ENCODE measurements around the gene FCGR3A.

FCGR3A gene

GRCh38 chr1:161501234-161501633 is 48.4 kb downstream of the FCGR3A start:
- TF ChIP-seq MYC (IDR thresholded peaks at IDR 0.05; ENCODE audit: low read depth, low read length) (no peak), POLR2A (IDR thresholded peaks at IDR 0.05; ENCODE audit: extremely low read depth, insufficient read length) (no peak)
- H3K4me3 ChIP-seq (ENCODE audit: low read depth, low read length) = no peak overlapping the region
- no peak for DNase-seq (ENCODE audit: low read depth)

- peak; percentile 35 for DNase-seq (ENCODE audit: low read depth)
- TF ChIP-seq MAX (IDR thresholded peaks at IDR 0.05; ENCODE audit: low read depth, low read length) (no peak), CTCF (IDR thresholded peaks at IDR 0.05; ENCODE audit: low read depth, low read length) (no peak), POLR2A (IDR thresholded peaks at IDR 0.05; ENCODE audit: extremely low read depth, insufficient read length) (no peak), MYC (IDR thresholded peaks at IDR 0.05; ENCODE audit: low read depth, low read length) (no peak)
- no peak overlapping the region for H3K4me3 ChIP-seq (ENCODE audit: low read depth, low read length)
These were observed 50.2 kb downstream of the FCGR3A start for GRCh38 chr1:161499099-161500039.

GRCh38 chr1:161498646-161499045 is 51.0 kb downstream of the FCGR3A start:
- H3K4me3 ChIP-seq (ENCODE audit: low read depth, low read length) = no peak overlapping the region
- DNase-seq (ENCODE audit: low read depth) = no peak
- TF ChIP-seq CTCF (IDR thresholded peaks at IDR 0.05; ENCODE audit: low read depth, low read length) (no peak), MYC (IDR thresholded peaks at IDR 0.05; ENCODE audit: low read depth, low read length) (no peak), MAX (IDR thresholded peaks at IDR 0.05; ENCODE audit: low read depth, low read length) (no peak), POLR2A (IDR thresholded peaks at IDR 0.05; ENCODE audit: extremely low read depth, insufficient read length) (no peak)

- DNase-seq (ENCODE audit: low read depth) = peak; percentile 41
- TF ChIP-seq POLR2A (IDR thresholded peaks at IDR 0.05; ENCODE audit: extremely low read depth, insufficient read length) = no peak
- no peak for TF ChIP-seq MYC (IDR thresholded peaks at IDR 0.05; ENCODE audit: low read depth, low read length)
- TF ChIP-seq MAX (IDR thresholded peaks at IDR 0.05; ENCODE audit: low read depth, low read length) = no peak
- no peak for TF ChIP-seq CTCF (IDR thresholded peaks at IDR 0.05; ENCODE audit: low read depth, low read length)
- no peak overlapping the region for H3K4me3 ChIP-seq (ENCODE audit: low read depth, low read length)
These were observed 51.7 kb downstream of the FCGR3A start for GRCh38 chr1:161497961-161498360.

DNA sequence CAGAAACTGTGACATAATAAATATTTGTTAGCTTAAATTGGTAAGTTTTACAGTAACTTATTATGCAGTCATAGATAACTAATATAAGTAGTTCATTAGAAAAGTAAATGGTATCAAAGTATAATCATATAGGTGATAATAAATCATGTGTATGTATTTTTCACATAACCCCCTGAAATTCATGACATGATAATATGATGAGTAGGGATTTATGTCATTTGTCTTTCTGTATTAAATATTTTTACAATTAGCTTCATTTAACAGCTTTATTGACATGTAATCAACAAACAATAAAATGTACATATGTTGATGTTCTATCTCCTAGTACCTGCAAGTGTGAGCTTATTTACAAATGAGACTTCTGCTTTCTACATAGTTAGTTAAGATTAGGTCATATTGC is 54.1 kb downstream of the FCGR3A start:
- H3K4me3 ChIP-seq (ENCODE audit: low read depth, low read length) = no peak overlapping the region
- TF ChIP-seq MYC (IDR thresholded peaks at IDR 0.05; ENCODE audit: low read depth, low read length) (no peak), POLR2A (IDR thresholded peaks at IDR 0.05; ENCODE audit: extremely low read depth, insufficient read length) (no peak), CTCF (IDR thresholded peaks at IDR 0.05; ENCODE audit: low read depth, low read length) (no peak), MAX (IDR thresholded peaks at IDR 0.05; ENCODE audit: low read depth, low read length) (no peak)
- DNase-seq (ENCODE audit: low read depth) = no peak

DNA sequence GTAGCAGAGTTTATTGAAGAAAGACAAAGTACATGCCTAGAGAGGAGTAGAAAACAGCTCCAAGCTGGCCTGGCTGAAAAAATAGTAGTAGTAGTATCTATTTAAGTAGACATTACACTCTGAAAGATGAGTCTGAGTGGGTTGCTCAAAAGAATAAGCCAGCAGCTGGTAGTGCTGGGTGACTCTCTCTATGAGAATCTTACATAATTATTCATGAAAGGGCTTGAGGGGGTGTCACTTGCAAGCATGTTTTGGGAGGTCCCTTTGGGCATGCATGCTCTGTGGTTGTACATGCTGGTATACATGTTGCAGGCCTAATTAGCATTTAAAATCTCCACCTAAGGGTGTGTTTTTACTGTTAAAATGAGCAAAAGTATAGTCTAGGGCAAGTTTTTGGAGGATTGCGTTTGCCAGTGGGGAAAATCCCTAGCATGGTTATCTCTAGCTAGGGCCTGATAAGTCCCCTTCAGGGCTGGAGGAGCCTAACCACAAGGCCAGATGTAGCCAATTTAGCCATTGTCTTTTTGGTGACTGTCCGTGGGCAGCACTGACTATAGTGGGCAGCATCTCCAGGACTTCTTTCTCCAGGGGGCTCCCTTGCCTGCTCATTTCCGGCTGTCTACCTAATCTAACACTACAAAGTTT is 55.4 kb downstream of the FCGR3A start:
- TF ChIP-seq MYC (IDR thresholded peaks at IDR 0.05; ENCODE audit: low read depth, low read length) (no peak), CTCF (IDR thresholded peaks at IDR 0.05; ENCODE audit: low read depth, low read length) (no peak), MAX (IDR thresholded peaks at IDR 0.05; ENCODE audit: low read depth, low read length) (no peak), POLR2A (IDR thresholded peaks at IDR 0.05; ENCODE audit: extremely low read depth, insufficient read length) (no peak)
- DNase-seq (ENCODE audit: low read depth) = peak; percentile 9
- H3K4me3 ChIP-seq (ENCODE audit: low read depth, low read length) = no peak overlapping the region

Measured in NB4 (cell line).